Smooth muscle cell (in vitro differentiated cells): Measurements from ENCODE around the gene EN1. TPM values are rescaled to one million over a fixed set of nuclear protein-coding genes. Genes with fewer than 3 reads are reported as not detected.

Source experiments
- DNase-seq: peaks from one replicate; lab custom pipeline; 2025; ENCODE audit not compliant: unreplicated experiment; lab: John Stamatoyannopoulos, UW
- H2AFZ ChIP-seq: fragments of 200-600 bp; sonication (generic); 2 replicates; pipeline ENCODE4 v1.6.0; 2016; ENCODE audit warnings: antibody characterized with exemption, low read depth, mild to moderate bottlenecking
- H3F3A ChIP-seq: fragments of 200-600 bp; sonication (generic); 2 replicates; pipeline ENCODE4 v1.6.0; 2017; ENCODE audit warnings: antibody characterized with exemption, low read depth
- H3K27ac ChIP-seq: fragments of 200-600 bp; sonication (generic); 2 replicates; pipeline ENCODE4 v1.5.1; 2016; ENCODE audit warnings: low read depth, mild to moderate bottlenecking
- H3K27me3 ChIP-seq: fragments of 200-600 bp; sonication (generic); 2 replicates; pipeline ENCODE4 v1.6.1; 2016; ENCODE audit warnings: low read depth, mild to moderate bottlenecking
- H3K36me3 ChIP-seq: fragments of 200-600 bp; sonication (generic); 2 replicates; pipeline ENCODE4 v1.5.1; 2016; ENCODE audit warnings: low read depth
- H3K4me1 ChIP-seq: fragments of 200-600 bp; sonication (generic); 2 replicates; pipeline ENCODE4 v1.5.1; 2016; ENCODE audit warnings: low read depth
- H3K4me2 ChIP-seq: fragments of 200-600 bp; sonication (generic); 2 replicates; pipeline ENCODE4 v1.6.0; 2016; ENCODE audit warnings: mild to moderate bottlenecking
- H3K4me3 ChIP-seq: fragments of 200-600 bp; sonication (generic); 2 replicates; pipeline ENCODE4 v1.5.1; 2016; ENCODE audit warnings: mild to moderate bottlenecking
- H3K79me2 ChIP-seq: fragments of 200-600 bp; sonication (generic); 2 replicates; pipeline ENCODE4 v1.6.0; 2016; ENCODE audit warnings: low read depth, mild to moderate bottlenecking
- H3K9ac ChIP-seq: fragments of 200-600 bp; sonication (generic); 2 replicates; pipeline ENCODE4 v1.6.0; 2016; ENCODE audit warnings: low read depth
- H3K9me3 ChIP-seq: fragments of 200-600 bp; sonication (generic); replicated peaks from 2 replicates; pipeline ENCODE4 v1.5.1; 2016; ENCODE audit warnings: low read depth
- H4K20me1 ChIP-seq: fragments of 200-600 bp; sonication (generic); 2 replicates; pipeline ENCODE4 v1.6.0; 2016; ENCODE audit warnings: low read depth
- WGBS: methylation state at CpG from one replicate; pipeline ENCODE4 v1.1.7; 2016; ENCODE audit warnings: low lambda C conversion rate; 5-methylcytosine and 5-hydroxymethylcytosine counted together
- polyA plus RNA-seq: library from polyadenylated mRNA; unstranded; fragments of >200 nt; fragmentation: Nextera tagmentation; extraction: Ambion mirVana; gene quantifications from 2 replicates; pipeline ENCODE4 v1.2.1, GENCODE V29; 2016
- total RNA-seq: library from RNA; depleted of rRNA; stranded (reverse); fragments of >200 nt; gene quantifications from 2 replicates; pipeline ENCODE4 v1.2.3, GENCODE V29; 2014
- TF ChIP-seq, protein P1 (sequence below): fragments of 200-600 bp; sonication (generic); IDR thresholded peaks from 2 replicates; pipeline ENCODE4 v1.5.1; 2017; ENCODE audit warnings: borderline replicate concordance, mild to moderate bottlenecking, antibody characterized with exemption; ENCODE audit not compliant: insufficient read depth, poor library complexity, severe bottlenecking

The EN1 gene
- total and polyA plus RNA-seq, 2 experiments from 2014 or later, result 3.0 to 3.4 TPM

DNA sequence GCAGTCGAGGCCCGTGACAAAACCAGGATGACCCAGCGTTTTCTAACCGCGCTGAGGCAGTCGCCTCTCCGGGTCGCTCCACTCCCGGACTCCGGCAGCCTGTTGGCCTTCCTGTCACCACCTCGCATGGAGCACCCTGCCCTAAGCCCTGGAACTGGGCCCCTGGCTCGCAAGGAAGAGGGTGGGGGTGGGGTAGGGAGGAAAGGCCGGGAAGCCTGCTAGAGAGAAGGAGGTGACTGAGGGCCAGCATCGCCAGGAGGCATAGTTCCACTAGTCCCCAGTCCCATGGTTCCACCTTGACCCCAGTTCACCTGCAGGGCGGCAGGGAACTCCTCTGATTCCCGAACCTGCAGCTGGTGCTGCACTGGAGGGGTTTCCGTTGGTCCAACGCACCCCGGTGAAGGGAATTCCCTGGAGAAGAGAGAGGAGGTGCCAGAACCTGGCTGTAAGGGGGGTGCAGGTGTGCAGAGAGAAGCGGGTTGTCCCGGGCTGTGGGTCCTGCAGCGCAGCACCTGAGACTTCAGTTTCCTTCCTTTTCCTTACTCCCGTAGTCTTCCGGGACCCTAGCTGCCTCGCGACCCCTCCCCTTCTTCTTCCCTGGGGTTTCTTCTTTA, 11.8 kb upstream of the EN1 start:
- WGBS, result 26% methylated on average over 26 of the region's 26 CpGs

DNA sequence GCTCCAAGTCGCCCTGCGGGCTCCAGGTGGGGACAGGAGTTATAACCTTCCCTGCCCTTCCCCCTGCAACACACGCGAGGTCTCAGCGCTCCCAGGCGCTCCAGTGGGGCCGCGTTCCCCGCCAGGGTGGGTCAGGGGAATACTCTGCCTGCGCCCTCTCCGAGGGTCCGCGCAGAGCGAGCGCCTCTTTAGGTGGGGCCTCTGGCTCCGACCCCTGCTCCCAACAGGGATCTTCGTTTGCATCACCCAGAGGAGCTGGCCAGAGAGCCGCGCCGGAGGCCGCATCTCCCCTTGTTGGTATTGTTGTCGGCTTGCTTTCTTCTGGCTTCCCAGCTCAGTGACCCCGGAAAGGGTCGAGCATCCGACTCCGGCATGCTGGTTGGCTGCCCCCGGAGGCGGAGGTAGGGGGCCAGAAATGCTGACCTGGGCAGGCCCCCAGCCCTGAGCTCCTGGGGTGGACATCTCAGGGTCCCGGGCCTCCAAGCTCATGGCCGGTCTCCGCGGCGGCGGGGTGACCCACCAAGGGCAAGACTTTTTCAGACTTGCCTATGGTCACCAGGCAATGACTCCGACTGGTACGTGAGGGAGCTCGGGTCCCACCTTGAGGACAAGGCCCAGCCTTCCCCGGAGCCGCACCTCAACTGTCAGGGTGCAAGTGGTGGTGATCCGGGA, 11.2 kb upstream of the EN1 start:
- H2AFZ ChIP-seq, result no peak overlapping the region
- no peaks in the 10 kb centered on the region for H3K79me2 ChIP-seq
- H3K9ac ChIP-seq, result no peak overlapping the region
- WGBS, result 12% methylated on average over 40 of the region's 40 CpGs
- peak overlapping the region; percentile 46 for H3K4me2 ChIP-seq
- no peak overlapping the region for H3K4me3 ChIP-seq
- DNase-seq, result no peak
- TF ChIP-seq, protein P1, sequence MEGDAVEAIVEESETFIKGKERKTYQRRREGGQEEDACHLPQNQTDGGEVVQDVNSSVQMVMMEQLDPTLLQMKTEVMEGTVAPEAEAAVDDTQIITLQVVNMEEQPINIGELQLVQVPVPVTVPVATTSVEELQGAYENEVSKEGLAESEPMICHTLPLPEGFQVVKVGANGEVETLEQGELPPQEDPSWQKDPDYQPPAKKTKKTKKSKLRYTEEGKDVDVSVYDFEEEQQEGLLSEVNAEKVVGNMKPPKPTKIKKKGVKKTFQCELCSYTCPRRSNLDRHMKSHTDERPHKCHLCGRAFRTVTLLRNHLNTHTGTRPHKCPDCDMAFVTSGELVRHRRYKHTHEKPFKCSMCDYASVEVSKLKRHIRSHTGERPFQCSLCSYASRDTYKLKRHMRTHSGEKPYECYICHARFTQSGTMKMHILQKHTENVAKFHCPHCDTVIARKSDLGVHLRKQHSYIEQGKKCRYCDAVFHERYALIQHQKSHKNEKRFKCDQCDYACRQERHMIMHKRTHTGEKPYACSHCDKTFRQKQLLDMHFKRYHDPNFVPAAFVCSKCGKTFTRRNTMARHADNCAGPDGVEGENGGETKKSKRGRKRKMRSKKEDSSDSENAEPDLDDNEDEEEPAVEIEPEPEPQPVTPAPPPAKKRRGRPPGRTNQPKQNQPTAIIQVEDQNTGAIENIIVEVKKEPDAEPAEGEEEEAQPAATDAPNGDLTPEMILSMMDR, result no peak
- no peaks in the 10 kb centered on the region for H3K36me3 ChIP-seq
- H3F3A ChIP-seq, result no peaks in the 10 kb centered on the region
- H3K27me3 ChIP-seq, result peaks cover 87% of the 10 kb centered on the region
- peaks cover 10% of the 10 kb centered on the region for H3K4me1 ChIP-seq
- no peaks in the 10 kb centered on the region for H3K9me3 ChIP-seq
- H3K27ac ChIP-seq, result no peak overlapping the region
- no peaks in the 10 kb centered on the region for H4K20me1 ChIP-seq

More for the DNA sequence above, 11.8 kb upstream of the EN1 start:
- Histone ChIP-seq H2AFZ (no peak overlapping the region), H3K27ac (no peak overlapping the region), H3K4me3 (no peak overlapping the region), H3F3A (no peaks in the 10 kb centered on the region), H4K20me1 (no peaks in the 10 kb centered on the region), H3K27me3 (peaks cover 83% of the 10 kb centered on the region), H3K4me1 (peaks cover 10% of the 10 kb centered on the region), H3K9me3 (no peaks in the 10 kb centered on the region), H3K79me2 (no peaks in the 10 kb centered on the region), H3K9ac (no peak overlapping the region), H3K36me3 (no peaks in the 10 kb centered on the region), H3K4me2 (no peak overlapping the region)
- TF ChIP-seq, protein P1, result no peak
- DNase-seq, result no peak

DNA sequence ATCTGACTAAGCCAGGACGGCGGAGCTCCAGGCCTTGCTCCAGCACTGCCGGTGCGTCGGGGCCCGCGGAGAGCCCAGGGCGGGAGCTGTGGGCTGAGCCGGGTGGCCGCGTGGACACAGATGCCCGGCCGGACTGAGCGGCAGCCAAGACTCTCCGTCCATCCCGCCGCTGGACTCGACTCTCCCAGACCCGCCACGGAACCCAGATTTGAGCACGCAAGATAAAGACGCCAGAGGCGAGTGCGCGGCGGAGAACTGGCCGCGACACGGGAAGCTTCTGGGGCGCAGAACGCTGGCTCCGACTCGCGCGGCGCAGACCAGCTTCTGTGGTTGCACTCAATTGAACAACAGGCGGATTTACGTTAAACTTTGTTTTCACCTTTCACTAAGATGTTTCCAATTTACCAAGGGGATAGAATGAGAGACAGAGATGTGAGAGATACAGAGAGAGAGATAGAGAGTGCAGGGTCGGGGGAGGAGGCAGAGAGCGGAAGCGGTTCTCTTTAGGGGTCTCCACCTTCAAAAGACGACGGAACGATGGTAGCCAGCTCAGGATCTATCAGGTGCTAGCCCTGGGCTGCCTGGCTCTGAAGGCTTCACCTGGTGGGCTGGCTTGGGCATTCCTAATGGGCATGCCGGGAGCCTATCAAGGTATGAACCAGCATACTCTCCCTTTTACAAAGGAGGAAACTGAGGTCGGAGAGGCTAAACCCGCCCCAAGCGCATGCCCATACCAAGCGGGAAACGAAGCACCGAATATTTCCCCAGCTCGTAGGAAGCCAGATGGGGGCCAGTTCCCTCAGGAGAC, 10.4 kb upstream of the EN1 start:
- TF ChIP-seq, protein P1, result no peak
- DNase-seq, result no peak
- Histone ChIP-seq H3K4me3 (no peak overlapping the region), H2AFZ (no peak overlapping the region), H3K4me1 (peaks cover 10% of the 10 kb centered on the region), H3K4me2 (peak overlapping the region; percentile 72), H3K9me3 (no peaks in the 10 kb centered on the region), H3K27ac (no peak overlapping the region), H3K79me2 (no peaks in the 10 kb centered on the region), H3K9ac (no peak overlapping the region), H4K20me1 (no peaks in the 10 kb centered on the region), H3F3A (no peaks in the 10 kb centered on the region), H3K36me3 (no peaks in the 10 kb centered on the region), H3K27me3 (peaks cover 95% of the 10 kb centered on the region)
- WGBS, result 5% methylated on average over 52 of the region's 52 CpGs
